ENCODE data around the gene ACOT13.
"Not testable (repeated sequence)": the region's sequence is repeated elsewhere in the genome, so short reads cannot be mapped to it uniquely, and the experiment has no call there.

Gene ACOT13

DNA sequence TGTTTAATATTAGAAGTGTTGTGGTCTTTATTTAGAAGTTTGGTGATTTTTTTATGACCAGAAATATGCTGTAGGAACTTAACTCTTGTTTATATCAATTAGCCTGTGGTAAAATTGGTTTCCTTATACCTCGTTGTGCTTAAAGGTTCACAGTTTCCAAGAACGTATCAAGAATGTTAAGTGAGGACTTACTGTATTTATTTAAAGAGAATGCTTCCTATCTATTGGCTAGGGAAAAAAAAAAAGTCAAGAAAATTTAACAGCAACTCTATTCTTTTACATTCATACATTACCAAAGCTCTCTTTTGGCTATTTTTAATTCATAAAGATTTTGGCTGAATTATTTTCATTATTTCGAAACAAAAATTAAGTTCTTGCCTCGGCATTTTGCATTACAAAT, 22.5 kb upstream of the ACOT13 start:
- no peaks in the 10 kb centered on the region for H3K36me3 ChIP-seq (ENCODE audit: control insufficient read depth, insufficient read depth, low read length)
- H3K4me1 ChIP-seq (ENCODE audit: control insufficient read depth, insufficient read depth, low read length): no peaks in the 10 kb centered on the region
- H3K27me3 ChIP-seq (ENCODE audit: control insufficient read depth, insufficient read depth, low read length): no peaks in the 10 kb centered on the region
- H3K27ac ChIP-seq (ENCODE audit: low read depth, low read length): no peak overlapping the region
- H3K4me3 ChIP-seq (ENCODE audit: low read length): no peak overlapping the region
- no peak overlapping the region for H3K9ac ChIP-seq (ENCODE audit: low read length)

DNA sequence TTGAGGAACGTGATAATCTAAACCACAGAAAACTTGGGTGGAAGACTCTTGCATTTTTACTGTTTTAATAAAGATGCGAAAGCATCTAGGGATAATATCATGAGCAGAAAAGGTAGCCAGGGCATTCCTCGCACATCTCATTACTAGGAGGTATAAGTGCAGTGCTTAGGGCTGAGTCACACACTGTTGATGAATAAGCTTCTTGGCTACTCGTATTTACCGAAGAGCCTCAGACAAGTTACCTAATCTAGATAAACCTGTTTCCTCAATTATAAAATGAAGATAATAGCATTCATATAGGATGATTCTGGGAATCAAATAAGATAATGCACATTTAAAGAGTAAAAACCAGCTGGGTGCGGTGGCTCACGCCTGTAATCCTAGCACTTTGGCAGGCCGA, 20.1 kb upstream of the ACOT13 start:
- H3K4me1 ChIP-seq (ENCODE audit: control insufficient read depth, insufficient read depth, low read length): no peaks in the 10 kb centered on the region
- peaks cover 6% of the 10 kb centered on the region for H3K36me3 ChIP-seq (ENCODE audit: control insufficient read depth, insufficient read depth, low read length)
- H3K27me3 ChIP-seq (ENCODE audit: control insufficient read depth, insufficient read depth, low read length): no peaks in the 10 kb centered on the region
- peak overlapping the region; percentile 66 for H3K4me3 ChIP-seq (ENCODE audit: low read length)
- H3K9ac ChIP-seq (ENCODE audit: low read length): no peak overlapping the region
- no peak overlapping the region for H3K27ac ChIP-seq (ENCODE audit: low read depth, low read length)

DNA sequence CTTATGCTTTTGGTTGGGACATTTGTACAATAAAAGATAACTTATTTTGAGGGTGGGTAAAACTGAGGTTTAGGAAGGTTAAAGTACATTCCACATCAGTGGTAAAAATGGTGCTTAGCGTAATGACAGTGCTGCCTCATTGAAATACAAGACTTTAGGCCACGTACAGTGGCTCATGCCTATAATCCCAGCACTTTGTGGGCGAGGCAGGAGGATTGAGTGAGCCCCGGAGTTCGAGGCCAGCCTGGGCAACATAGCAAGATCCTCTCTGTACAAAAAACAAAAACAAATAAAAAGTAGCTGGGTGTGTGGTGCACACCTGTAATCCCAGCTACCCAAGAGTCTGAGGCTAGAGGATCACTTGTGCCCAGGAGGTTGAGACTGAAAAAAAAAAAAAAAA, 18.6 kb upstream of the ACOT13 start:
- no peak overlapping the region for H3K27ac ChIP-seq (ENCODE audit: low read depth, low read length)
- H3K9ac ChIP-seq (ENCODE audit: low read length): no peak overlapping the region
- no peak overlapping the region for H3K4me3 ChIP-seq (ENCODE audit: low read length)
- H3K4me1 ChIP-seq (ENCODE audit: control insufficient read depth, insufficient read depth, low read length): no peaks in the 10 kb centered on the region
- H3K27me3 ChIP-seq (ENCODE audit: control insufficient read depth, insufficient read depth, low read length): no peaks in the 10 kb centered on the region
- H3K36me3 ChIP-seq (ENCODE audit: control insufficient read depth, insufficient read depth, low read length): peaks cover 14% of the 10 kb centered on the region

DNA sequence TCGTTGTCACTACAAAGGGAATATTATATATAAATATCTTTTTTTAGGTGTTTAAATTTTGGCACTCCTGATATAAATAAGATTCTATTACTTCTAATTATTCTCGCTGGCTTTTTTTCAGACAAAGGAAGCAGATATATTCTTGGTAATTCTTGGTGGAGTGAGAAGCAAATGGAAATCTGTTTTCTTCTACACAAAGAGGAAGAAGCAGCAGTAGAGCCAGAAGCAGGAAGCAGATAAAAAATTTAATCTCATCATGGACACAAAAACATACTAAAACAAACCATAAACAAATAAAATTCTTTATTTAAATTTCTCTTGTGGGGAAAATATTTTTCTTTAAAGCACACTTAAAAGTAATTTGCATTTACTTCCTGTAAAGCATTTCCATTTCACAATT, 17.2 kb upstream of the ACOT13 start:
- Histone ChIP-seq H3K4me1 (ENCODE audit: control insufficient read depth, insufficient read depth, low read length) (no peaks in the 10 kb centered on the region), H3K36me3 (ENCODE audit: control insufficient read depth, insufficient read depth, low read length) (peaks cover 14% of the 10 kb centered on the region), H3K27me3 (ENCODE audit: control insufficient read depth, insufficient read depth, low read length) (no peaks in the 10 kb centered on the region), H3K9ac (ENCODE audit: low read length) (no peak overlapping the region), H3K27ac (ENCODE audit: low read depth, low read length) (no peak overlapping the region), H3K4me3 (ENCODE audit: low read length) (no peak overlapping the region)

DNA sequence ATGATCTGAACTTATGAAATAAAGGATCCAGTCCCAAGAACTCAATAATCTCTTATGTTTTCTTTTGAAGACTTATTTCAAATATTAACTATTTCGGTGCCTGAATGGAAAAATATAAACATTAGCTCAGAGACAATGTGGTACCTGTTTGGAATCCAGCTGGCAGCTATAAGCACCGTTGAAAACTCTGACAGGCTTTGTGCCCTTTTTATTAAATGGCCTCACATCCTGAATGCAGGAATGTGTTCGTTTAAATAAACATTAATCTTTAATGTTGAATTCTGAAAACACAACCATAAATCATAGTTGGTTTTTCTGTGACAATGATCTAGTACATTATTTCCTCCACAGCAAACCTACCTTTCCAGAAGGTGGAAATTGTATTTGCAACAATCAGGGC, 16.5 kb upstream of the ACOT13 start:
- no peaks in the 10 kb centered on the region for H3K4me1 ChIP-seq (ENCODE audit: control insufficient read depth, insufficient read depth, low read length)
- no peaks in the 10 kb centered on the region for H3K27me3 ChIP-seq (ENCODE audit: control insufficient read depth, insufficient read depth, low read length)
- H3K27ac ChIP-seq (ENCODE audit: low read depth, low read length): no peak overlapping the region
- peaks cover 16% of the 10 kb centered on the region for H3K36me3 ChIP-seq (ENCODE audit: control insufficient read depth, insufficient read depth, low read length)
- H3K4me3 ChIP-seq (ENCODE audit: low read length): no peak overlapping the region
- no peak overlapping the region for H3K9ac ChIP-seq (ENCODE audit: low read length)

DNA sequence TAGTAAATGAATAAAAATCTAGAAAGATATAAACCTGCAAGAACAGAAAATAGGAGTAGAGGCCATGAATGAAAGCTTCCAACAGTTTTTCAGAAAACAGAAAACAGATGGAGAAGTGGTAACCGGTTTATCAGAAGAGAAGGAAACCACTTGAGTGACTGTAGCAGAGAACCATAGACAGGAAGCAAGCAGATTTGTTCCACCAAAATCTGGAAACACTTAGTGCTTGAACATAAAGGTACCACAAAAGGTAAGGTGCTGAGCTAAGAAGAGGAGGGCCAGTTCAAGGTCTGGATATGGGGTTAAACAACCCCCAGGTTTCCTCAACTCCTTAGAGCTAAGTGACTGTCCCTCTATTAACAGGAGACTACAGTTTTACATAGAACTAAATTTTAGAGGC, 11.7 kb upstream of the ACOT13 start:
- peaks cover 19% of the 10 kb centered on the region for H3K36me3 ChIP-seq (ENCODE audit: control insufficient read depth, insufficient read depth, low read length)

DNA sequence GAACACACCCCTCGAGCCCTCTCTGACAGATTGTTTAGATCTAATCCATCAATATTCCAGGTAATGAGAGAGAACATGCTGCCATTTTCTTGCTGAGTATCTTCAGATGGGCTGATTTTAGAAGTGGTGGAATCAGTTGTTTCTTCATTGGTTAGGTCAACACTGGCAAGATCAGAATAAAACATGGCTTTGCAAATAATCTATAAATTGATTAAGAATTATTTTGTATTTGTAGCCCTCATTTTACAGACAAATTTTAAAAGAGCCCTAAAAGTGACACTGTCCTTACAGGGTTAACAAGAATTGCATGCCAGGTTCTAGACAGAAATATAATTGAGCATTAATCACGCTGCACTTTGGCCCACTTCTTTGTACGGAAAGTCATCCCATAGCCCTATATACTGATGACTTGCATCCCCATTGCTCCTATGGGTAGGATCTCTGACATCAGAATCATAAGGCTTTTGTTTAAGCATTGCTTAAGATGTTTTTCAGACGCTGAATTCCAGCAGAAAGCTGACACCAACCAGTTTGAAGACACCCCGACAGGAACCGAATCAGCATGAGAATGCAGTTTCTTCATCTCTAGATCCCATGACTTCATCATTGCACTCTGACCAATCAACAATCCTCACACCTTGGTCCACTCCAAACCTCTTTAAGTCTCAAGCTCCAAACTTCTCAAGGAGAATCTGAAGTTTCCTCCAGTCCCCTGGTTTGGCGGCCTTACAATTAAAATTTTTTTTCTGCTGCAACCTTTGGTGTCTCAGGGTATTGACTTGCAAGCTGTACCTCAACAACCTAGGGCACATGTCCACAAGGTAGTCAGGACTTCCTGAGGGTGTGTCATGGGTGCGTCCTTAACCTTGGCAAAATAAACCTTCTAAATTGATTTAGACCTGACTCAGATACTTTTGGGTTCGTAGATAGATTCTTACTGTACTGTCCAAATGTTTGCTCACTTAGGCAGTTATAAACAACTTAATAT, 8.0 kb upstream of the ACOT13 start:
- no peaks in the 10 kb centered on the region for H3K27me3 ChIP-seq (ENCODE audit: control insufficient read depth, insufficient read depth, low read length)
- no peak overlapping the region for H3K4me3 ChIP-seq (ENCODE audit: low read length)
- H3K9ac ChIP-seq (ENCODE audit: low read length): no peak overlapping the region
- peaks cover 8% of the 10 kb centered on the region for H3K36me3 ChIP-seq (ENCODE audit: control insufficient read depth, insufficient read depth, low read length)
- no peaks in the 10 kb centered on the region for H3K4me1 ChIP-seq (ENCODE audit: control insufficient read depth, insufficient read depth, low read length)
- H3K27ac ChIP-seq (ENCODE audit: low read depth, low read length): no peak overlapping the region

More for the DNA sequence above, 11.7 kb upstream of the ACOT13 start:
- Histone ChIP-seq H3K27ac (ENCODE audit: low read depth, low read length) (no peak overlapping the region), H3K27me3 (ENCODE audit: control insufficient read depth, insufficient read depth, low read length) (no peaks in the 10 kb centered on the region), H3K4me3 (ENCODE audit: low read length) (no peak overlapping the region), H3K4me1 (ENCODE audit: control insufficient read depth, insufficient read depth, low read length) (no peaks in the 10 kb centered on the region), H3K9ac (ENCODE audit: low read length) (no peak overlapping the region)

DNA sequence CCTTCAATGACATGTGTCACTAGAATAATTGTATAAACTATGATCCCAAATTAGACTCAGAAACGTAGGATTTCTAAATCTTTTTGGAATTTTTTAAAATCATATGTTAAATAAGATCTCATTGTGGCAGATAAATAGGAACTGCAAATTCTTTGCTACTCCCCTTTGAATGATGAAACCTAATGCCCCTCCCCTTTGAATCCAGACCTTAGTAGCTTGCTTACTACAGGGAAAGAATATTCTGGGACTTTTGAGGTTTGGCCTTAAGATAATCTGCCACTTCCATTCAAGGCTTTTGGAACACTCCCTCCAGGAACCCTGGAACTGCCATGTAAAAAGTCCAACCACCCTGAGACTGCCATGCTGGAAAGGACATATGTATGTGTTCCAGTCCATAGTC, 7.3 kb upstream of the ACOT13 start:
- Histone ChIP-seq H3K27ac (ENCODE audit: low read depth, low read length) (no peak overlapping the region), H3K27me3 (ENCODE audit: control insufficient read depth, insufficient read depth, low read length) (no peaks in the 10 kb centered on the region), H3K36me3 (ENCODE audit: control insufficient read depth, insufficient read depth, low read length) (peaks cover 8% of the 10 kb centered on the region), H3K9ac (ENCODE audit: low read length) (no peak overlapping the region), H3K4me3 (ENCODE audit: low read length) (no peak overlapping the region), H3K4me1 (ENCODE audit: control insufficient read depth, insufficient read depth, low read length) (no peaks in the 10 kb centered on the region)

DNA sequence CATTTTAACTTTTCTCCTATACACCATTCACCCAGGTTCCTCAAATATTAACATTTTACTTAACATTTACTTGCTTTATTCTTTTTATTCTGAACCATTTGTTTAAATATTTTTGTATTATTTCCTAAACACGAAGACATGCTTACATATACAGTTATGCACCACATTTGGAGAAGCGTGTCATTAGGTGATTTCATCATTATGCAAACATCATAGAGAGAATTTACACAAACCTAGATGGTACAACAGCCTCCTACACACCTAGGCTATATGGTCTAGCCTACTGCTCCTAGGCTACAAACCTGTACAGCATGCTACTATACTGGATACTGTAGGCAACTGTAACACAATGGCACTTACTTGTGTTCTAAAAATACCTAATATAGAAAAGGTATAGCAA, 6.8 kb upstream of the ACOT13 start:
- Histone ChIP-seq H3K4me3 (ENCODE audit: low read length) (no peak overlapping the region), H3K4me1 (ENCODE audit: control insufficient read depth, insufficient read depth, low read length) (peaks cover under 1% of the 10 kb centered on the region), H3K27ac (ENCODE audit: low read depth, low read length) (no peak overlapping the region), H3K36me3 (ENCODE audit: control insufficient read depth, insufficient read depth, low read length) (peaks cover 8% of the 10 kb centered on the region), H3K27me3 (ENCODE audit: control insufficient read depth, insufficient read depth, low read length) (no peaks in the 10 kb centered on the region), H3K9ac (ENCODE audit: low read length) (no peak overlapping the region)

DNA sequence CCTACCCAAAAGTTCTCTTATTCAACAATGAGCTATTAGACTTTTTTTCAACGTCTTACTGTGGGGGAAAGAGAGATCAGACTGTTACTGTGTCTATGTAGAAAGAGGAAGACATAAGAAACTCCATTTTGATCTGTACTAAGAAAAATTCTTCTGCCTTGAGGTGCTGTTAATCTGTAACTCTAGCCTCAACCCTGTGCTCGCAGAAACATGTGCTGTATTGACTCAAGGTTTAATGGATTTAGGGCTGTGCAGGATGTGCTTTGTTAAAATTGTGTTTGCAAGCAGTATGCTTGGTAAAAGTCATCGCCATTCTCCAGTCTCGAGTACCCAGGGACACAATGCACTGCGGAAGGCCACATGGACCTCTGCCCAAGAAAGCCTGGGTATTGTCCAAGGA, 5.1 kb upstream of the ACOT13 start:
- not testable (repeated sequence) for H3K27me3 ChIP-seq (ENCODE audit: control insufficient read depth, insufficient read depth, low read length); H3K27ac ChIP-seq (ENCODE audit: low read depth, low read length); H3K9ac ChIP-seq (ENCODE audit: low read length); H3K4me3 ChIP-seq (ENCODE audit: low read length); H3K4me1 ChIP-seq (ENCODE audit: control insufficient read depth, insufficient read depth, low read length); H3K36me3 ChIP-seq (ENCODE audit: control insufficient read depth, insufficient read depth, low read length)

DNA sequence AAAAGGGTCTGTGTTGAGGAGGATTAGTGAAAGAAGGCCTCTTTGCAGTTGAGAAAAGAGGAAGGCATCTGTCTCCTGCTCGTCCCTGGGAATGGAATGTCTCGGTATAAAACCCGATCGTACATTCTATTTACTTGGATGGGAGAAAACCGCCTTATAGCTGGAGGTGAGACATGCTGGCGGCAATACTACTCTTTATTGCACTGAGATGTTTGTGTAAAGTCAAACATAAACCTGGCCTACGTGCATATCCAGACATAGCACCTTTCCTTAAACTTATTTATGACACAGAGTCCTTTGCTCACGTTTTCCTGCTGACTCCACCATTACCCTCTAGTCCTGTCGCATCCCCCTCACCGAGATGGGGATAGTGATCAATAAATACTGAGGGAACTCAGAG, 4.6 kb upstream of the ACOT13 start:
- Histone ChIP-seq H3K4me1 (ENCODE audit: control insufficient read depth, insufficient read depth, low read length) (peaks cover 8% of the 10 kb centered on the region), H3K9ac (ENCODE audit: low read length) (no peak overlapping the region), H3K27me3 (ENCODE audit: control insufficient read depth, insufficient read depth, low read length) (no peaks in the 10 kb centered on the region), H3K36me3 (ENCODE audit: control insufficient read depth, insufficient read depth, low read length) (peaks cover 3% of the 10 kb centered on the region), H3K4me3 (ENCODE audit: low read length) (no peak overlapping the region), H3K27ac (ENCODE audit: low read depth, low read length) (no peak overlapping the region)

DNA sequence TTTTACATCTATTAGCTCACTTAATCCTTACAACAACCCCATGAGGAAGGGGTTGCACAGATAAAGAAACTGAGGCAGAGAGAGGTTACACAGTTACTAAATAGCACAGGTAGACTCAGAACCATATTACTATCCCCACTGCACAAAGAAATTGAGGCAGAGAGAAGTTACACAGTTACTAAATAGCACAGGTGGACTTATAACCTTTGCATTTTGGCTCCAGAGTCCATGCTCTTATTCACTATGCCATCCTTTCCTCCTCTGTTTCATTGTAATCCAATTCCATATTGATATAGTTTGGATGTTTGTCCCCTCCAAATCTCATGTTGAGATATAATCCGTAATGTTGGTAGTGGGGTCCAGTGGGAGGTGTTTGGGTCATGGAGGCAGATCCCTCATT, 3.7 kb upstream of the ACOT13 start:
- no peaks in the 10 kb centered on the region for H3K27me3 ChIP-seq (ENCODE audit: control insufficient read depth, insufficient read depth, low read length)
- H3K4me3 ChIP-seq (ENCODE audit: low read length): peak overlapping the region; percentile 25
- peaks cover 3% of the 10 kb centered on the region for H3K36me3 ChIP-seq (ENCODE audit: control insufficient read depth, insufficient read depth, low read length)
- no peak overlapping the region for H3K27ac ChIP-seq (ENCODE audit: low read depth, low read length)
- peaks cover 8% of the 10 kb centered on the region for H3K4me1 ChIP-seq (ENCODE audit: control insufficient read depth, insufficient read depth, low read length)
- no peak overlapping the region for H3K9ac ChIP-seq (ENCODE audit: low read length)

Measured in rectal smooth muscle tissue (tissue), 1 donor.